HL-60 (cell line): ENCODE measurements around the gene SATB2.

Source experiments
- DNase-seq, 2 experiments: peaks; one replicate each; pipeline ENCODE4 v3.0.0-alpha.2; 2010 to 2020; ENCODE audit warnings: low read depth in 1 of 2, low spot score in 1 of 2
- H3K27ac ChIP-seq: fragments of 250-450 bp; sonication (Bioruptor Pico); replicated peaks from 2 replicates; pipeline ENCODE4 v1.5.1; 2020; ENCODE audit warnings: mild to moderate bottlenecking, moderate library complexity
- H3K27me3 ChIP-seq: fragments of 250-450 bp; sonication (Bioruptor Pico); 2 replicates; pipeline ENCODE4 v1.5.1; 2021; ENCODE audit warnings: mild to moderate bottlenecking, moderate library complexity; ENCODE audit not compliant: insufficient read depth, poor library complexity, severe bottlenecking
- H3K4me3 ChIP-seq: replicated peaks from 2 replicates; pipeline ENCODE4 v1.5.1; 2011; ENCODE audit warnings: mild to moderate bottlenecking, control low read depth, low read length; ENCODE audit not compliant: insufficient read depth
- GABPA ChIP-seq: IDR thresholded peaks from 2 replicates; pipeline ENCODE4 v1.6.1; 2012; ENCODE audit warnings: low read depth
- POLR2AphosphoS5 ChIP-seq: IDR thresholded peaks from 2 replicates; pipeline ENCODE4 v1.6.1; 2012; ENCODE audit warnings: low read depth
- SPI1 ChIP-seq: IDR thresholded peaks from 2 replicates; pipeline ENCODE4 v1.6.1; 2012; ENCODE audit warnings: low read depth, mild to moderate bottlenecking, borderline replicate concordance
- TF ChIP-seq, protein P1 (sequence below): IDR thresholded peaks from one replicate; pipeline ENCODE4 v1.5.1; 2011; ENCODE audit warnings: low read length, control low read depth, inconsistent platforms; ENCODE audit not compliant: insufficient read depth
- TF ChIP-seq, protein P2 (sequence below): IDR thresholded peaks from 2 replicates; pipeline ENCODE4 v1.6.1; 2012; ENCODE audit warnings: low read depth; ENCODE audit not compliant: insufficient replicate concordance

The SATB2 gene

DNA sequence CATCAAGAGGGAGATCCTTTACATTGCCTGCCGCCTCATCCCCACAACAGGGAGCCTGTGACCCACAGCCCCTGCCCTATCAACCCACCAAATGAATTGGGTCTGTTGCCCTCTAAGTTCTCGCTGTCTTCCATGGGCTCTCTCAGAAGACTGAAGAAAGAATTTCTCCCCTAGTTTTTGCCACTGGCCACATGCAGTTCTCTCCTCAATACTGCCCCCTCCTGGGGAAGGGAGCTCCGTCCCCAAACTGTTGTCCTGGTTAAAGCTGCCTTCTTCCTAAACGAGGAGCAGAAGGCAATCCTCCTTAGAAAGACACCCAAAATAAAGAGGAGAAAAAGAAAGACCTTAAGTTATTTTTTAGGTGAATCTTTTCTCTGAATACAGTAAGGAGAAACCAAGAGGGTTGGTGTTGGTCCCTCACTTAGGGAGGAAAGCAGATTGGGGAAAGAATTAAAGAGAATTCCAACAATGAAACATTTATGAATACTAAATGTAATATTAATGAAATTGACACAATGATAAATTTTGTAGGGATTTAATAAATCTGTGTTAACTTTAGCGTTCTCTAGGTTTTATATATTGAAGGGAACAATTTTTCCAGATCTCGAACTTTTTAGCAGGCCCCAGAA lies 31.1 kb upstream of the SATB2 start:
- peak; percentile 20 to 72 for DNase-seq
- Histone ChIP-seq H3K27ac (no peak overlapping the region), H3K27me3 (no peaks in the 10 kb centered on the region), H3K4me3 (no peak overlapping the region)
- TF ChIP-seq, protein P1, sequence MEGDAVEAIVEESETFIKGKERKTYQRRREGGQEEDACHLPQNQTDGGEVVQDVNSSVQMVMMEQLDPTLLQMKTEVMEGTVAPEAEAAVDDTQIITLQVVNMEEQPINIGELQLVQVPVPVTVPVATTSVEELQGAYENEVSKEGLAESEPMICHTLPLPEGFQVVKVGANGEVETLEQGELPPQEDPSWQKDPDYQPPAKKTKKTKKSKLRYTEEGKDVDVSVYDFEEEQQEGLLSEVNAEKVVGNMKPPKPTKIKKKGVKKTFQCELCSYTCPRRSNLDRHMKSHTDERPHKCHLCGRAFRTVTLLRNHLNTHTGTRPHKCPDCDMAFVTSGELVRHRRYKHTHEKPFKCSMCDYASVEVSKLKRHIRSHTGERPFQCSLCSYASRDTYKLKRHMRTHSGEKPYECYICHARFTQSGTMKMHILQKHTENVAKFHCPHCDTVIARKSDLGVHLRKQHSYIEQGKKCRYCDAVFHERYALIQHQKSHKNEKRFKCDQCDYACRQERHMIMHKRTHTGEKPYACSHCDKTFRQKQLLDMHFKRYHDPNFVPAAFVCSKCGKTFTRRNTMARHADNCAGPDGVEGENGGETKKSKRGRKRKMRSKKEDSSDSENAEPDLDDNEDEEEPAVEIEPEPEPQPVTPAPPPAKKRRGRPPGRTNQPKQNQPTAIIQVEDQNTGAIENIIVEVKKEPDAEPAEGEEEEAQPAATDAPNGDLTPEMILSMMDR: peak; percentile 66
- no peak for TF ChIP-seq GABPA

DNA sequence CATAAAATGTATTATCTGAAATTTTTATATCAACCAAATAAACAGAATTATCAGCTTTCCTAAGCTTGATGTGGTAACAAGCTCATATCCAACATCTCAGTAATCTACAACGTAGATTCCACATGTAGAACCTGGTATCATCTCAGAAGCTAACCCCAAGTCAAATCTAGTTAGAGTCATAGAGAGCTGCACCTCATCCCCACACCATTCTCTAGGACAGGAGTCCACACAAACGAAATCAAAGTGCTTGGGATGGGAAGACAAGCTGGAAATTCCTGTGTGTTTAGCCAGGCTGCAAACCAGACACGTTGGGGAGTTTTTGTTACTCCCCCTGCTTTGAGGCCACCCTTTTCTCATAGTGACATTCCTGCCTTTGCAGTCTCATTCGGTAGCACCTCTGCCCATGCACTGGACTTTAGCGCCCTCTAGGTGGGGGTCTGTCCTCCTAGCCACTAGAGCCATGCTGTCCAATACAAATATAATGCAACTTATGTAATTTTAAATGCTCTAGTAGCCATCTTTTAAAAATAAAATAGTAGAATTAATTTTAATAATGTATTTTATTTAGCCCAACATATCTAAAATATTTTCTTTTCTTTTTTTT lies 28.1 kb upstream of the SATB2 start:
- Histone ChIP-seq H3K4me3 (no peak overlapping the region), H3K27ac (no peak overlapping the region), H3K27me3 (no peaks in the 10 kb centered on the region)
- peak; percentile 15 to 77 for DNase-seq
- TF ChIP-seq GABPA (no peak), SPI1 (no peak)
- TF ChIP-seq, protein P1: peak; percentile 66
- TF ChIP-seq, protein P2, sequence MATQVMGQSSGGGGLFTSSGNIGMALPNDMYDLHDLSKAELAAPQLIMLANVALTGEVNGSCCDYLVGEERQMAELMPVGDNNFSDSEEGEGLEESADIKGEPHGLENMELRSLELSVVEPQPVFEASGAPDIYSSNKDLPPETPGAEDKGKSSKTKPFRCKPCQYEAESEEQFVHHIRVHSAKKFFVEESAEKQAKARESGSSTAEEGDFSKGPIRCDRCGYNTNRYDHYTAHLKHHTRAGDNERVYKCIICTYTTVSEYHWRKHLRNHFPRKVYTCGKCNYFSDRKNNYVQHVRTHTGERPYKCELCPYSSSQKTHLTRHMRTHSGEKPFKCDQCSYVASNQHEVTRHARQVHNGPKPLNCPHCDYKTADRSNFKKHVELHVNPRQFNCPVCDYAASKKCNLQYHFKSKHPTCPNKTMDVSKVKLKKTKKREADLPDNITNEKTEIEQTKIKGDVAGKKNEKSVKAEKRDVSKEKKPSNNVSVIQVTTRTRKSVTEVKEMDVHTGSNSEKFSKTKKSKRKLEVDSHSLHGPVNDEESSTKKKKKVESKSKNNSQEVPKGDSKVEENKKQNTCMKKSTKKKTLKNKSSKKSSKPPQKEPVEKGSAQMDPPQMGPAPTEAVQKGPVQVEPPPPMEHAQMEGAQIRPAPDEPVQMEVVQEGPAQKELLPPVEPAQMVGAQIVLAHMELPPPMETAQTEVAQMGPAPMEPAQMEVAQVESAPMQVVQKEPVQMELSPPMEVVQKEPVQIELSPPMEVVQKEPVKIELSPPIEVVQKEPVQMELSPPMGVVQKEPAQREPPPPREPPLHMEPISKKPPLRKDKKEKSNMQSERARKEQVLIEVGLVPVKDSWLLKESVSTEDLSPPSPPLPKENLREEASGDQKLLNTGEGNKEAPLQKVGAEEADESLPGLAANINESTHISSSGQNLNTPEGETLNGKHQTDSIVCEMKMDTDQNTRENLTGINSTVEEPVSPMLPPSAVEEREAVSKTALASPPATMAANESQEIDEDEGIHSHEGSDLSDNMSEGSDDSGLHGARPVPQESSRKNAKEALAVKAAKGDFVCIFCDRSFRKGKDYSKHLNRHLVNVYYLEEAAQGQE: no peak

DNA sequence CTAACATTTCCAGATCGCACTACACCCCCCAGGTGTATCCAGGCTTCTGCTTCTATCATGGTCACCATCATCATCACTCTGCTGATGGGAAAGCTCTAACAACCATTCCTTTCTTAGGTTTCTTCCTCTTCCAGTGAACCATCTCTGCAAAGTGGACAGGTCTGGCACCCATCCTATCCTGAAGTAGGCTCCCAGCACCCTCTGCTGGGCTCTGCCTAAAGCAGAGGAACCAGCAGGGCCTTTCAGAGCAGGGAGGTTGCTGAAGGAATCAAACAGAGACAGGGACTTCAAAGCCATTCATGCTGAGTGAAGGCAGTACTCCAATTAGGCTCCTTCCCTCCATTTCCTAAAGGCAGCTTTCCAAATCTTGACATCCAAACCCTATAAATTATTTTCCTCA lies 27.2 kb upstream of the SATB2 start:
- DNase-seq: peak in 1 of 2 experiments; percentile 29
- TF ChIP-seq, protein P2: no peak
- TF ChIP-seq POLR2AphosphoS5 (no peak), SPI1 (no peak)
- TF ChIP-seq, protein P1: no peak
- no peak overlapping the region for H3K4me3 ChIP-seq
- no peak overlapping the region for H3K27ac ChIP-seq
- H3K27me3 ChIP-seq: no peaks in the 10 kb centered on the region

DNA sequence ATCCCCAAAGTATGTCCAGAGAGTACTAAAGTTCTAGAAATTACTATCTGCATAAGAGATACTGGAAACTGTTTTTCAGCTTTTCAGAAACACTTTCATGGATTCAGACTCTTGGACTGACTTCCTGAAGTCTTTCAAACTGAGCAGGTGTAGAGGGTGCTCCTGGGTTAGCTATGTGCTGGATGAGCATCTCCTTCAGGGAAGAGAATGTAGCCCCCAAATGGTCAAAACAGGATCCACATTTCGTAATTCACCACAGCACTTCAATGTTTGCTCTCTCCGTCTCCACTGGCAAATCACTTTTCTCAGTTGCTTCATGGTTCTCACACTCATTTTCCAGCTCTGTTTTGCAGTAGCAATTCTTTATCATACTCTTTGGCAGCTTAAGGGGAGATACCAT lies 23.2 kb upstream of the SATB2 start:
- DNase-seq: no peak
- H3K27me3 ChIP-seq: no peaks in the 10 kb centered on the region
- TF ChIP-seq GABPA (no peak), POLR2AphosphoS5 (no peak)

More for the DNA sequence above, 23.2 kb upstream of the SATB2 start:
- no peak overlapping the region for H3K4me3 ChIP-seq
- no peak overlapping the region for H3K27ac ChIP-seq
